ENCODE results near the gene ATF7.

DNA sequence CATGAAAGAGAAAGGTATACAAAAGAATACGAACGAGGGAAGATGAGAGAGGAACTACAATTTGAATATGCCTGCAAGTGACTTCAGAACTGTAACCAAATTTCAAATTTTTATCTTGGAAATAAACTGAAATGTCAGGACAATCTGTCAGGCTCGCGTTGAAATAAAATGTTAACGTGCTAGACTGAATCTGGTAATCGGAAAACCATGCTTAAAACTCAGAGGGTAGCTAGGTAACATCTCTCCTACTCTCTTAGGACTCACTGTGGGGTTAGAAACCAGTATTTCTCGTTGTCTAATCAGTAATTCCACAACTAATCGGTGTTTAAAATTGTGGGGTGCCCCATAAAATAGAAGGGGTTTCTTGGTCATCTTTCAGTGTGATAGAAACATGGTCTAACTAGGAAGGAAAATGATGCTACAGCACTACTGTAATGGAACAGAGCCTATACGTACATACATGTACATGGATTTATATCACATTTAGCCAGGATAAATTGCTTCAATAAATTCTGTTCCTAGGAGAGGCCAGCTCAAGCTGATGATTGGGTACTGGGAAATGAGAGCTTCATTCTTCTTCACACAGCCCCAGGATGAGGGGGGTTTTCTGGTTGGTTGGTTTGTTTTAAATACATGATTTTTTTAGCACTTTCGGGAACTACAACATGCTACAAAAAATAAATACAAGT, 23.9 kb downstream of the ATF7 start:
- TF ChIP-seq, protein P1, sequence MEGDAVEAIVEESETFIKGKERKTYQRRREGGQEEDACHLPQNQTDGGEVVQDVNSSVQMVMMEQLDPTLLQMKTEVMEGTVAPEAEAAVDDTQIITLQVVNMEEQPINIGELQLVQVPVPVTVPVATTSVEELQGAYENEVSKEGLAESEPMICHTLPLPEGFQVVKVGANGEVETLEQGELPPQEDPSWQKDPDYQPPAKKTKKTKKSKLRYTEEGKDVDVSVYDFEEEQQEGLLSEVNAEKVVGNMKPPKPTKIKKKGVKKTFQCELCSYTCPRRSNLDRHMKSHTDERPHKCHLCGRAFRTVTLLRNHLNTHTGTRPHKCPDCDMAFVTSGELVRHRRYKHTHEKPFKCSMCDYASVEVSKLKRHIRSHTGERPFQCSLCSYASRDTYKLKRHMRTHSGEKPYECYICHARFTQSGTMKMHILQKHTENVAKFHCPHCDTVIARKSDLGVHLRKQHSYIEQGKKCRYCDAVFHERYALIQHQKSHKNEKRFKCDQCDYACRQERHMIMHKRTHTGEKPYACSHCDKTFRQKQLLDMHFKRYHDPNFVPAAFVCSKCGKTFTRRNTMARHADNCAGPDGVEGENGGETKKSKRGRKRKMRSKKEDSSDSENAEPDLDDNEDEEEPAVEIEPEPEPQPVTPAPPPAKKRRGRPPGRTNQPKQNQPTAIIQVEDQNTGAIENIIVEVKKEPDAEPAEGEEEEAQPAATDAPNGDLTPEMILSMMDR (conservative IDR thresholded peaks at IDR 0.05 in 1 of 2, IDR thresholded peaks at IDR 0.05 in 1 of 2; ENCODE audit: low read depth in 1 of 2, low read length in 2 of 2): no peak
- no peak for TF ChIP-seq EZH2 (IDR thresholded peaks at IDR 0.05; ENCODE audit: low read length, missing control alignments)
